ACC112 (cell line): ENCODE data around the gene DNER.

Experiments used
- H2AFZ ChIP-seq: fragments of 200-600 bp; sonication (generic); one replicate; pipeline ENCODE4 v1.6.0; 2017; ENCODE audit warnings: antibody characterized with exemption, low read length; ENCODE audit not compliant: unreplicated experiment
- H3K27ac ChIP-seq: fragments of 200-600 bp; sonication (generic); 2 replicates; pipeline ENCODE4 v1.5.1; 2014; ENCODE audit warnings: low read depth, mild to moderate bottlenecking, antibody characterized with exemption, low read length, moderate library complexity
- H3K27me3 ChIP-seq: fragments of 200-600 bp; sonication (generic); 2 replicates; pipeline ENCODE4 v1.6.1; 2014; ENCODE audit warnings: mild to moderate bottlenecking, antibody characterized with exemption, low read length, moderate library complexity, mixed read lengths; ENCODE audit not compliant: insufficient read depth
- H3K36me3 ChIP-seq: fragments of 200-600 bp; sonication (generic); 2 replicates; pipeline ENCODE4 v1.6.1; 2016; ENCODE audit warnings: mild to moderate bottlenecking, antibody characterized with exemption, low read length, moderate library complexity, mixed read lengths; ENCODE audit not compliant: insufficient read depth
- H3K4me1 ChIP-seq: fragments of 200-600 bp; sonication (generic); one replicate; pipeline ENCODE4 v1.6.1; 2016; ENCODE audit warnings: low read length, mixed read lengths; ENCODE audit not compliant: insufficient read depth, unreplicated experiment, control insufficient read depth
- H3K4me3 ChIP-seq: fragments of 200-600 bp; sonication (generic); 2 replicates; pipeline ENCODE4 v1.5.1; 2014; ENCODE audit warnings: mild to moderate bottlenecking, low read depth, low read length
- H3K79me2 ChIP-seq: fragments of 200-600 bp; sonication (generic); one replicate; pipeline ENCODE4 v1.6.0; 2016; ENCODE audit warnings: low read length; ENCODE audit not compliant: control insufficient read depth, unreplicated experiment, insufficient read depth

Gene DNER

GRCh38 chr2:229467783-229468182 is 246.6 kb downstream of the DNER start:
- no peak overlapping the region for H3K27ac ChIP-seq
- peaks cover 3% of the 10 kb centered on the region for H3K4me1 ChIP-seq
- H3K27me3 ChIP-seq: no peaks in the 10 kb centered on the region
- no peak overlapping the region for H2AFZ ChIP-seq
- no peaks in the 10 kb centered on the region for H3K79me2 ChIP-seq
- H3K36me3 ChIP-seq: no peaks in the 10 kb centered on the region
- H3K4me3 ChIP-seq: no peak overlapping the region

DNA sequence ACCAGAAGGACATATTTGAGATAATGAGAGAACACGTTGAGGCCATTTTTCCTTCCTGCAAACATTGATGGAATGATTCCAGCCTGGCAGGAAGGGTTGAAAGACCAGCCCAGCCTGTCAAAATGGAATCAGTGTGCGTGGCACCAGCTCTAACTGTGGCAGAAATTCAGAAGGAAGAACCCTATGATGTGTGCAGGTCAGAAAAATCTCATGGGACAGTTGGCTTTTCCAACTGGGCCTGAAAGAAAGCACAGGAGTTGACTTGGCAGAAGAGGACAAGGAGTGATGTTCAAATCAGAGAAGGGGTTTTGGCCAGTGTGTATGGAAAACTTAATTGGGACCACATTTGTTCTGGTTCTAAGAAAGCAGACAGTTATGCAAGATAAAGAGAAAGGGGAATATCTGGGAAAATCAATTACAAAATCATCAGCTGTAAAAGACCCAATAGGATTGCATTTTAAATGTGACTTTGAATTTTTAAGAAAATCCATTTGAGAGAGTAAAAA is 250.5 kb downstream of the DNER start:
- H3K27me3 ChIP-seq: no peaks in the 10 kb centered on the region
- H3K36me3 ChIP-seq: no peaks in the 10 kb centered on the region
- no peak overlapping the region for H2AFZ ChIP-seq
- no peaks in the 10 kb centered on the region for H3K79me2 ChIP-seq
- peaks cover 16% of the 10 kb centered on the region for H3K4me1 ChIP-seq
- no peak overlapping the region for H3K4me3 ChIP-seq
- H3K27ac ChIP-seq: no peak overlapping the region

GRCh38 chr2:229462112-229462511 is 252.2 kb downstream of the DNER start:
- peaks cover 25% of the 10 kb centered on the region for H3K4me1 ChIP-seq
- no peaks in the 10 kb centered on the region for H3K27me3 ChIP-seq
- H3K36me3 ChIP-seq: no peaks in the 10 kb centered on the region
- H3K27ac ChIP-seq: no peak overlapping the region
- H3K4me3 ChIP-seq: no peak overlapping the region
- H3K79me2 ChIP-seq: no peaks in the 10 kb centered on the region
- H2AFZ ChIP-seq: no peak overlapping the region

DNA sequence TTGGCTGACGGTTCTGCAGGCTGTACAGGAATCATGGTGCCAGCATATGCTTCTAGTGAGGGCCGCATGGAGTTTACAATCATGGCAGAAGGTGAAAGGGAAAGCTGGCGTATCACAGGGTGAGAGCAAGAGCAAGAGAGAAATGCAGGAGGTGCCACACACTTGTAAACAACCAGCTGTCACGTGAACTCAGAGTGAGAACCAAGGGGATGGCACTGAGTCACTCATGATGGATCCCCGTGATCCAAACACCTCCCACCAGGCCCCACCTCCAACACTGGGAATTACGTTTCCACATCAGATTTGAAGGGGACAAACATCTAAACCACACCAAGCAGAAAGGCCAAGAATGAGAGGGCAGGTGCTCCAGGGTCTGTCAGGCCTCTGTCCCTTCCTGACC is 258.3 kb downstream of the DNER start:
- H2AFZ ChIP-seq: no peak overlapping the region
- peak overlapping the region; percentile 98 for H3K27ac ChIP-seq
- peaks cover 39% of the 10 kb centered on the region for H3K4me1 ChIP-seq
- no peaks in the 10 kb centered on the region for H3K79me2 ChIP-seq
- H3K4me3 ChIP-seq: no peak overlapping the region
- no peaks in the 10 kb centered on the region for H3K36me3 ChIP-seq
- no peaks in the 10 kb centered on the region for H3K27me3 ChIP-seq

- Histone ChIP-seq H3K27ac (peak overlapping the region; percentile 98), H3K27me3 (no peaks in the 10 kb centered on the region), H3K36me3 (no peaks in the 10 kb centered on the region), H2AFZ (peak overlapping the region; percentile 46), H3K79me2 (no peaks in the 10 kb centered on the region), H3K4me1 (peaks cover 39% of the 10 kb centered on the region), H3K4me3 (peak overlapping the region; percentile 51; the same call in 1 of the 2 replicates)
Observed at GRCh38 chr2:229454934-229455631, 259.3 kb downstream of the DNER start.

DNA sequence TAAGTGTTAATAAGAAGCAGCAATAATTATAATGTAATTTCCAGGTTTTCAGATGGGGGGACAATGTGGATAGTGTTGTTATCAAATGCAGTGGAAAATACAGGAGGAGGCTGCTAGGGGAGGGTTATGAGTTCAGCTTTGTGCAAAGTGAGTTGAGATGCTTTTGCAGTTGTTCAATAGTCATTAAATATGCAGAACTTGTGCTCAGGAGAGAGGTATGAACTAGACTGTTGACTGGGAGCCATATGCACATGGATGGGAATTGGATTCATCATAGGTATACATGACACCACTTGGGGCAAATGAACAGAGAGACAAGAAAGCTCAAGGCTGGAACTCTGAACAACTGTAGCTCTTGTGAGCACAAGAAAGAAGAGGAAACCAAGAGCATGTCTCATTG is 261.1 kb downstream of the DNER start:
- no peak overlapping the region for H2AFZ ChIP-seq
- H3K4me1 ChIP-seq: peaks cover 37% of the 10 kb centered on the region
- H3K36me3 ChIP-seq: no peaks in the 10 kb centered on the region
- H3K79me2 ChIP-seq: no peaks in the 10 kb centered on the region
- no peak overlapping the region for H3K4me3 ChIP-seq
- H3K27ac ChIP-seq: no peak overlapping the region; the same call in 1 of the 2 replicates
- no peaks in the 10 kb centered on the region for H3K27me3 ChIP-seq

- H3K27ac ChIP-seq: no peak overlapping the region
- no peaks in the 10 kb centered on the region for H3K79me2 ChIP-seq
- no peaks in the 10 kb centered on the region for H3K27me3 ChIP-seq
- H3K36me3 ChIP-seq: no peaks in the 10 kb centered on the region
- peaks cover 45% of the 10 kb centered on the region for H3K4me1 ChIP-seq
- H3K4me3 ChIP-seq: no peak overlapping the region
- no peak overlapping the region for H2AFZ ChIP-seq
Observed at GRCh38 chr2:229451852-229452251, 262.5 kb downstream of the DNER start.

- H3K27me3 ChIP-seq: no peaks in the 10 kb centered on the region
- H3K4me1 ChIP-seq: peaks cover 44% of the 10 kb centered on the region
- peak overlapping the region; percentile 100 for H3K27ac ChIP-seq
- peak overlapping the region; percentile 61; the same call in 1 of the 2 replicates for H3K4me3 ChIP-seq
- no peaks in the 10 kb centered on the region for H3K79me2 ChIP-seq
- no peak overlapping the region for H2AFZ ChIP-seq
- no peaks in the 10 kb centered on the region for H3K36me3 ChIP-seq
Observed at GRCh38 chr2:229447227-229447626, 267.1 kb downstream of the DNER start.

DNA sequence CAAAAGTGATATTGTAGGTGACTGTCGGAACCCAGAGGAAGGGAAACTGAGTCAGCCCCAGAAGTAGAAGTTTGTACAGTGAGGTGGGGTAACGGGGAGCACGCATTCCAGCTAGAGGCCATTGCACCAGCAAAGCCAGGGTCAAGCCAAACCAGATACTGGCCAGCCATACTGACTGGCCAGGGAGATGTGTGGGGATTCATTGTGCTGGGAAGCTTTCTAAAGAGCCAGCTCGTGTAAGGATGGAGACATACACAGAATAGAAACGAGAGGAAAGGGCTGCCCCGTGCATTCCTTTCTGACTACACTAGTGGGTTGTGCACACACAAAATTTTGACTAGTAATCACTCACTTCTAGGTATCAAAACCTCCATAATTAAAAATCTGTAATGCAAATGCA is 268.0 kb downstream of the DNER start:
- H3K4me3 ChIP-seq: peak overlapping the region; percentile 61
- H3K79me2 ChIP-seq: no peaks in the 10 kb centered on the region
- peaks cover 44% of the 10 kb centered on the region for H3K4me1 ChIP-seq
- H3K27ac ChIP-seq: peak overlapping the region; percentile 100
- H3K36me3 ChIP-seq: no peaks in the 10 kb centered on the region
- peak overlapping the region; percentile 33 for H2AFZ ChIP-seq
- no peaks in the 10 kb centered on the region for H3K27me3 ChIP-seq

DNA sequence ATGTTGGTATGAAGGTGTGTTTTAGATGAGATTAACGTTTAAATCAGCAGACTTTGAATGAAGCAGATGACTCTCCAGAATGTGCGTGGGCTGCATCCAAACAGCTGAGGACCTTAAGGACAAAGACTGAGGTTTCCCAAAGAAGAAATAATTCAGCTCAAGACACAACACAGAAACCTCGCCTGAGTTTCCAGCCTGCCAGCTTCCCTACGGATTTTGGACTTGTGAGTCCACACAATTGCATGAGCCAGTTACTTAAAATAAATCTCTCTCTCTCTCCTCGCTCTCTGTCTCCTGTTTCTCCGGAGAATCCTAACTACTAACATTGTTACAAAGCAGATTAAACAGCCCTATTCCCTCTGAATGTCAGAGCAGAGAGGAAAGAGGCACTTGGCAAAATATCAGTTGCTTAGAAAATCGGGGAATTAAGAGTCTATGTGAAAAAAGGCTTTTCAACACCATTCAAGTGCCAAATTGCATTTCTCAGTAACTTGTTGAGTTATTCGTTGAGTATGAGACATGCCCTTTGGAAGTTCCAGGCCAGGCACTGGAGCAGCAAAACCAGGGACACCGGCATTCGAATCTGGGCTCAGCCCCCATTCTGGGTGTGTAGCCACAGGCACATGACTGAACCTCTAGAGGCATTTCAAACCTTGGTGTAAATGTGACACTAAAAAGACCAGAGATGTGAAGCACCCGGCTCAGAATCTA is 268.7 kb downstream of the DNER start:
- Histone ChIP-seq H3K36me3 (no peaks in the 10 kb centered on the region), H3K79me2 (no peaks in the 10 kb centered on the region), H3K27me3 (no peaks in the 10 kb centered on the region), H2AFZ (peak overlapping the region; percentile 33), H3K4me3 (peak overlapping the region; percentile 61), H3K4me1 (peaks cover 44% of the 10 kb centered on the region), H3K27ac (peak overlapping the region; percentile 100)

- H3K27ac ChIP-seq: peak overlapping the region; percentile 100
- H3K79me2 ChIP-seq: no peaks in the 10 kb centered on the region
- peak overlapping the region; percentile 27 for H2AFZ ChIP-seq
- H3K36me3 ChIP-seq: no peaks in the 10 kb centered on the region
- H3K4me3 ChIP-seq: peak overlapping the region; percentile 61
- no peaks in the 10 kb centered on the region for H3K27me3 ChIP-seq
- H3K4me1 ChIP-seq: peaks cover 44% of the 10 kb centered on the region
Observed at GRCh38 chr2:229445019-229445418, 269.3 kb downstream of the DNER start.
